GM10248 (cell line): ENCODE data around the gene GBE1.

Source experiments
- CTCF ChIA-PET: fragments of 300-600 bp; sonication (Branson Sonifier 250); formaldehyde crosslinking; extraction: SDS; loops from one replicate; lab custom pipeline; 2021; ENCODE audit warnings: antibody characterized with exemption; lab: Yijun Ruan, JAX
- POLR2A ChIA-PET: fragments of 350-650 bp; sonication (Branson Sonifier 250); formaldehyde crosslinking; extraction: SDS; loops from one replicate; lab custom pipeline; 2020; ENCODE audit warnings: antibody characterized with exemption; lab: Yijun Ruan, JAX
- DNase-seq: peaks from one replicate; pipeline ENCODE4 v3.0.0; 2012; ENCODE audit errors: extremely low spot score
- CTCF ChIP-seq: IDR thresholded peaks from 2 replicates; pipeline ENCODE4 v1.5.1; 2012; ENCODE audit warnings: mild to moderate bottlenecking, low read depth; ENCODE audit errors: extremely low read depth, missing control alignments, control extremely low read depth

GBE1 gene

GRCh38 chr3:81718311-81718710 is 43.1 kb downstream of the GBE1 start:
- no peak for TF ChIP-seq CTCF
- ChIA-PET CTCF (interaction anchor here (0.9 to 3.0 kb wide), 2 partner anchors 9 to 41 kb away, joined by 3 to 10 read pairs; no protein-coding TSS in a partner anchor), POLR2A (no interaction called here)
- DNase-seq, result no peak

- POLR2A ChIA-PET, result no interaction called here
- DNase-seq, result no peak
- CTCF ChIA-PET, result interaction anchor here (1.5 to 3.0 kb wide), 2 partner anchors 9 to 10 kb away, joined by 5 to 10 read pairs; no protein-coding TSS in a partner anchor
- TF ChIP-seq CTCF, result no peak
These were observed 44.5 kb downstream of the GBE1 start for GRCh38 chr3:81716870-81717509.

GRCh38 chr3:81713031-81713430 is 48.4 kb downstream of the GBE1 start:
- POLR2A ChIA-PET, result no interaction called here
- no peak for DNase-seq
- CTCF ChIA-PET, result no interaction called here
- no peak for TF ChIP-seq CTCF

GRCh38 chr3:81709606-81710005 is 51.8 kb downstream of the GBE1 start:
- CTCF ChIA-PET, result no interaction called here
- POLR2A ChIA-PET, result no interaction called here
- no peak for TF ChIP-seq CTCF
- DNase-seq, result no peak

- no peak for TF ChIP-seq CTCF
- ChIA-PET CTCF (no interaction called here), POLR2A (no interaction called here)
- no peak for DNase-seq
These were observed 53.4 kb downstream of the GBE1 start for GRCh38 chr3:81707996-81708395.

GRCh38 chr3:81702126-81702525 is 59.3 kb downstream of the GBE1 start:
- DNase-seq, result no peak
- ChIA-PET CTCF (no interaction called here), POLR2A (no interaction called here)
- no peak for TF ChIP-seq CTCF
